CD4-positive, alpha-beta T cell treated with Interleukin-6 at 100 ng/mL for 8 hours (primary cell): ENCODE measurements around the gene DNAI7.

Source experiments
- DNase-seq: peaks from one replicate; pipeline ENCODE4 v3.0.0-alpha.2; 2020; ENCODE audit warnings: mixed read lengths, low spot score

Gene DNAI7

DNA sequence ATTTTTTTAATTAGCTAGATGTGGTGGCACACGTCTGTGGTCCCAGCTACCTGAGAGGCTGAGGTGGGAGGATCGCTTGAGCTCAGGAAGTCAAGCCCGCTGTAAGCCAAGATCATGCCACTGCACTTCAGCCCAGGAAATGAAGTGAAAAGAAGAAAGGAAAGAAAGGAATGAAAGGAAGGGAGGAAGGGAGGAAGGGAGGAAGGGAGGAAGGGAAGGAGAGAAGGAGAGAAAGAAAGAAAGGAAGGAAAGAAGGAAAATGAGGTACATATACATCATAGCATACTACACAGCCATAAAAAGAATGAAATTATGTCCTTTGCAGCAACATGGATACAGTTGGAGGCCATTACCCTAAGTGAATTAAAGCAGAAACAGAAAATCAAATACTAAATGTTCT lies 12.2 kb downstream of the DNAI7 start:
- DNase-seq, result no peak

GRCh38 chr12:25162866-25163265 lies 32.1 kb downstream of the DNAI7 start:
- DNase-seq, result no peak

GRCh38 chr12:25156061-25156460 lies 38.9 kb downstream of the DNAI7 start:
- DNase-seq, result no peak

- DNase-seq, result peak; percentile 41
Observed at GRCh38 chr12:25155022-25155576, 39.9 kb downstream of the DNAI7 start.

DNA sequence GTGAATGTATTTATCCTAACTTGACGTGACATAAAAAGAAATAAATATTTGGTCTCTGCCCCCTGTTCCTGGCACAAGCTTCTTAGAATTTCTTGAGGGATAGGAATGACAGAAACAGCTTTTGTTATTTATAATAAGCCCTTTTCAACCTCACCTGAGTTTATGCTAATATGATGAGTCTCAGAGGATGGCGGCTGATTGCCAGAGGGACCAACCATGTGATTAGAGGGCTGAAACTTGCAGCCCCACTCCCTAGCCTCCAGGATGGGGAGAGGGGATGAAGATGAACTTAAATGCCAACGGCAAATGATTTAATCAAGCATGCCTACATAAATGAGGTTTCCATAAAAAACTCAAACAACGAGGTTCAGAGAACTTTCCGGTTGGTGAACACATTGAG lies 42.9 kb downstream of the DNAI7 start:
- no peak for DNase-seq

- DNase-seq, result no peak
Observed at GRCh38 chr12:25151476-25151875, 43.5 kb downstream of the DNAI7 start.

DNA sequence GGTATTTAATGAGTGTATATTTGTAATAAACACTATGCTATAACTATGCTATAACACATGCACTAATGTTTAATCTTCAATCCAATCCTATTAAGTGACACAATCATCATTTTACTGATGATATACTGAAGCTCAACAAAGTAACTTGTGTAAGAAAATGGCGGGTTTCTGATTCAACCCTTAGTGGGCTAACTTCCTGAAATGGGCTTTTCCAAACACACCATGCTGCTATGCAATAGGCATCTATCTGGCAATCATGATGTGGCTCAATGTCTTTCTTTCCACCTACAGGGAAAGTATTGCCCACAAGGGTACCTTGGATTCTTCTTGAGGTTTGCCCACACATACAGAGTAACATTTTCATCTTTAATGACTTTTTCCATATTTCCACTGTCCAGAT lies 48.3 kb downstream of the DNAI7 start:
- DNase-seq, result no peak

- no peak for DNase-seq
Observed at GRCh38 chr12:25135531-25136154, 59.3 kb downstream of the DNAI7 start.

- no peak for DNase-seq
Observed at GRCh38 chr12:25131270-25131669, 63.7 kb downstream of the DNAI7 start.

DNA sequence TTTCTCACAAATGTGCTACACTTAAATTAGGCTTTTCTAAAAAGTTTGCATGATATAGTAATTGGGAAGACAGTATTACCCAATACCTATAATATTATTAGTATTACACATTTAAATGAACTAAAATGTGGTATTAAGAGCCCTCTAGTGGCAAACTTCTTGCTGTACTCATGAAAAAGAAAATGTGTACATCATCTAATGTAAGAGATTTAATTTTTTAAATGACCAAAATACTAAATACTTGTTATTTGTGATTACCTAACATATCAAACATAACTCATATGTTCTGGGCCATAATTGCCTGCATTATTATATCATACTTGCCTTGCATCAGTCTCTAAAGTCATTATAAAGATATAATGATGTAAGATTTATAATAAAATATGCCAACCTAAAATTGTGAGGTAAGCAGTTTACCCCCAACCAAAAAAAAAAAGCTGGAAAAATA lies 64.2 kb downstream of the DNAI7 start:
- DNase-seq, result peak; percentile 30

DNA sequence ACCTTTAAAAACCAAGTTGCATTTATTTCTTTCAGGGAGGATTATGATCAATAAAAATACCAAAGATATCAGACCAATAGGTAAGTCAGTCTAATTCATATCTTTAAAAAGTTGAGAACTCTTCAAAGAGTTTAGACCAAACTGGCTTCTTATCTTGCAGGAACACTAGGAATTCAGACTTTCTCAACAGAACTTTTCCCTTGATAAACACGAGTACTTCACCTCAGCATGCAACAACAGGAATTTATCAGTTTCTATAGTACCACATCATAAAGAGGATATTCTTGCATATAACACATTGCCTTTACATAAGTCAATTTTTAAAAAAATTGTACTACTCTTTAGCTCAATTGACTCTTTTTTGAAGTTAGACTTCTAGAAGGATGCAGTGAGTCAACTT lies 68.2 kb downstream of the DNAI7 start:
- no peak for DNase-seq

GRCh38 chr12:25126101-25126500 lies 68.9 kb downstream of the DNAI7 start:
- no peak for DNase-seq

DNA sequence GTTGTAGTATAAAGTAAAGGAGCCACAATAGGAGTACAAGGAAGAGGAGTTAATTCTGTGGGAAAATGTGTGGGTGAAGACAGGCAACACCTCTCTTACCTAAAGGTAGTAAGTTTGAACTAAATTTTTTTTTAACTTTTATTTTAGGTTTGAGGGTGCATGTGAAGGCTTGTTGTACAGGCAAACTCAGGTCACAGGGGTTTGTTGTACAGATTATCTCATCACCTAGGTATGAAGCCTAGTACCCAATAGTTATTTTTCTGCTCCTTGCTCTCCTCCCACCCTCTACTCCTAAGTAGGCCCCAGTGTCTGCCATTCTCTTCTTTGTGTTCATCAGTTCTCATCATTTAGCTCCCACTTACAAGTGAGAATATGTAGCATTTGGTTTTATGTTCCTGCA lies 70.5 kb downstream of the DNAI7 start:
- no peak for DNase-seq

GRCh38 chr12:25123126-25123525 lies 71.8 kb downstream of the DNAI7 start:
- no peak for DNase-seq

- no peak for DNase-seq
Observed at GRCh38 chr12:25121916-25122315, 73.0 kb downstream of the DNAI7 start.

GRCh38 chr12:25121110-25121509 lies 73.8 kb downstream of the DNAI7 start:
- no peak for DNase-seq

DNA sequence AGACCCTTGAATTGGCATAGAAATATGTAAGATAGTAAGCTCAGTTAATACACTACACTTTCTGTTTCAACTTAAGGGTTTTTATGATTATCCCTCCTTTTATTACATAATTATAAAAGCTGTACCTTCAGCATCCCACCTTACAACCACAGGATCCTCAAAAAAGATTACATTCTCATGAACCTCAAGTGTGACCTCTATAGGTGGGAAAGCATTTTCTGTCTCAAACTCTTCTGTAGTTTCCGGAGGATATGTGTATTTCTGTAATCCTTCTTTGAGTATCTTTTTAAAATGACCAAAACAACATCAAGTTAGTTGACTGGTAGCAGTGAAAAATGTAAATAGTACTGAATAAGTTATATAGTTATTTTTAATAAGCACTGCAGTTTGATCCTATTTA lies 75.9 kb downstream of the DNAI7 start:
- DNase-seq, result no peak

DNA sequence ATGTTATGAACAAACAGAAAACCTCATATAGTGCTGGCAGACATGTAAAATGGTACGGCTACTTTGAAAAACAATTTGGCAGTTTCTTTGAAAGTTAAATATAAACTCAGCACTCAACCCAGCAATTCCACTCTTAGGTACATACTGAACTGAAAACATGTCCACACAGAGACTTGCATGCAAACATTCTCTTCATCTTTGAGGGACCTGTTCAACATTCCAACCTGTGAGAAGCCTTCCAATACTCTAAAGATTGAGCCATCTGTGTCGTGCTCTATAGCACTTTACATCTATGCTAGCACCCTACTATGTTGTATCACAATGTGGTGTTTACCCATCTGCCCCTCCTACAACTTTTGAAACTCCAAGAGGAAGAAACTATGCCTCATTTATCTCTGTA lies 79.3 kb downstream of the DNAI7 start:
- no peak for DNase-seq

- no peak for DNase-seq
Observed at GRCh38 chr12:25113651-25114050, 81.3 kb downstream of the DNAI7 start.

DNA sequence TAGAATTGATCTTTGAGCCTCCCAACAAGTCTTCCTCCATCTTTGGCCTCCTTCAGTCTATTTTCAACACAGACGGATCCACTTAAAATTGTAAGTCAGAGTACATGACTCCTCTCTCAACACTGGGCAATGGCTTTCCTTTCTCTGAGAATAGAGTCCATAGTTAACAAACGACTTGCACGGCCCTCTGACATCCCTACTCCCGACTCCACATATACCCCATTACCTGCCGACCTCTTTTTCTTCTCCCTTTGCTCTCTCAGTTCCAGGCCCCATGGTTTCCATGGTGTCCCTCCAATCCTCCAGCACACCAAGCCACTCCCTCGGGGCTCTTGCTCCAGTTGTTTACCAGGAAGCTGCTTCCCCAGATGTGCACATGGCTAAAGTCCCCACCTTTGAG lies 84.7 kb downstream of the DNAI7 start:
- no peak for DNase-seq

- no peak for DNase-seq
Observed at GRCh38 chr12:25107920-25108319, 87.0 kb downstream of the DNAI7 start.

DNA sequence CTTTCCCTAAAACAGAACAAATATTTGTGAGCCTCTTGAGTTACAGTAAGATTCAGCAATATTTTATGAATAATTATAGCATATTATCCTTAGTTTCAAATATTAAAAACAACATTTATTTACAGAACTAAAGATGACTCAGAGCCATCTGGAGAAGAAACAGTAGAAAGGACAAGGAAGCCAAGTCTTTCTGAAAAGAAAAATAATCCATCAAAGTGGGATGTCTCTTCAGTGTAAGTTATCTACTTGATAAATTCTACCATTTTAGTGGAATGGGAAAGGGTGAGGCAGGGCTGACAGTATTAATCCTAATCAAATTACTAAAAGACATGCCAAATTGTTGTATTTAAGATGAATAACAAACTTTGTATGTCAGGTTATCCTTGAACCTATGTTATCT lies 88.1 kb downstream of the DNAI7 start:
- no peak for DNase-seq

GRCh38 chr12:25102402-25102801 lies 92.6 kb downstream of the DNAI7 start:
- no peak for DNase-seq

DNA sequence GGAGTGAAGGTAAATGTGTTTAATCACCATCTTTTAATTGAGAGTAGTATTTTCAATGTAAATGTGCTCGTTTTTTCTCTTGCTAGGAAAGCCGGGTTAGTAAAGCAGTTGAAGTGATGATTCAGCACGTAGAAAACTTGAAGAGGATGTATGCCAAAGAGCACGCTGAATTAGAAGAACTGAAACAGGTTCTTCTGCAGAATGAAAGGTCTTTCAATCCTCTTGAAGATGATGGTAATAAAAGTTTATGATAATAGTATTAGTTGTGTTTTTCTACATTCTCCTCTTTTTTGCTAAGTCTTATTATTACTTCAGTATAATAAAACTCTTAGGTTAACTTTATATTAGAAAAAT lies 93.9 kb downstream of the DNAI7 start:
- no peak for DNase-seq
